CD4-positive, CD25-positive, alpha-beta regulatory T cell (primary cell): ENCODE measurements around the gene PRKCE. TPM values are rescaled to one million over a fixed set of nuclear protein-coding genes. Genes with fewer than 3 reads are reported as not detected.
A peak's percentile ranks its signal among the peaks of the same experiment; 100 is the strongest.

Experiments
- ATAC-seq, 2 donors: fragments of 150-1000 bp; cut with Tn5 transposase; one replicate each; pipeline ENCODE4 v1.10.0; 2021; ENCODE audit warnings: low read depth in 2 of 2, moderate number of reproducible peaks in 2 of 2, moderate library complexity in 1 of 2
- DNase-seq, 3 donors: peaks; one replicate each; pipeline versions ENCODE4 v3.0.0 to v3.0.0-alpha.2; 2012 to 2022; ENCODE audit warnings: mixed read lengths in 1 of 3
- H3K27ac ChIP-seq: one replicate; pipeline ENCODE4 v1.7.0; 2013; ENCODE audit warnings: mild to moderate bottlenecking, low read length; ENCODE audit not compliant: insufficient read depth, poor library complexity, severe bottlenecking
- H3K27me3 ChIP-seq: one replicate; pipeline ENCODE4 v1.7.0; 2013; ENCODE audit warnings: low read length; ENCODE audit not compliant: control insufficient read depth, insufficient read depth
- H3K36me3 ChIP-seq: one replicate; pipeline ENCODE4 v1.7.0; 2013; ENCODE audit warnings: mild to moderate bottlenecking, low read length, moderate library complexity; ENCODE audit not compliant: control insufficient read depth, insufficient read depth
- H3K4me1 ChIP-seq: 2 replicates; pipeline ENCODE4 v1.7.0; 2013; ENCODE audit warnings: mild to moderate bottlenecking, low read length; ENCODE audit not compliant: insufficient read depth, control insufficient read depth, poor library complexity, severe bottlenecking
- H3K4me3 ChIP-seq: one replicate; pipeline ENCODE4 v1.7.0; 2013; ENCODE audit warnings: low read depth, mild to moderate bottlenecking, low read length, moderate library complexity
- H3K9me3 ChIP-seq, 2 experiments: 1 replicate in 1 of 2; 2 replicates in 1 of 2; pipeline ENCODE4 v1.7.0; 2013; ENCODE audit warnings: low read length in 2 of 2, mild to moderate bottlenecking in 1 of 2, moderate library complexity in 1 of 2; ENCODE audit not compliant: control insufficient read depth in 2 of 2
- H3K27ac Mint-ChIP-seq, 3 donors: one replicate each; pipeline ENCODE4 v1.8.0; 2020 to 2022; ENCODE audit warnings: mild to moderate bottlenecking in 3 of 3, mixed read lengths in 3 of 3, moderate library complexity in 2 of 3
- H3K27me3 Mint-ChIP-seq: one replicate; pipeline ENCODE4 v1.8.0; 2022; ENCODE audit warnings: mild to moderate bottlenecking, mixed read lengths
- H3K36me3 Mint-ChIP-seq: one replicate; pipeline ENCODE4 v1.8.0; 2020; ENCODE audit warnings: mixed read lengths
- H3K4me1 Mint-ChIP-seq, 4 donors: one replicate each; pipeline ENCODE4 v1.8.0; 2020 to 2022; ENCODE audit warnings: mixed read lengths in 4 of 4, mild to moderate bottlenecking in 1 of 4
- H3K4me3 Mint-ChIP-seq, 4 donors: one replicate each; pipeline ENCODE4 v1.8.0; 2020 to 2022; ENCODE audit warnings: mild to moderate bottlenecking in 4 of 4, mixed read lengths in 4 of 4, moderate library complexity in 3 of 4
- H3K9me3 Mint-ChIP-seq, 7 donors: one replicate each; pipeline ENCODE4 v1.8.0; 2020 to 2022; ENCODE audit warnings: mixed read lengths in 7 of 7, mild to moderate bottlenecking in 3 of 7, moderate library complexity in 2 of 7
- polyA plus RNA-seq, 4 donors: library from polyadenylated mRNA; unstranded; fragments of 300-500 nt; fragmentation: Illumina TruSeq; gene quantifications; one replicate each; pipeline ENCODE4 v1.2.3, GENCODE V29; 2021
- total RNA-seq: library from RNA; stranded (reverse); gene quantifications from one replicate; pipeline ENCODE4 v1.2.3, GENCODE V29; 2022

Gene PRKCE
- total and polyA plus RNA-seq, 5 donors from 2014 or later, result 0.78 to 16.5 (median 1.3) TPM

- Mint-ChIP-seq H3K27ac (no peak overlapping the region), H3K36me3 (no peaks in the 10 kb centered on the region)
Measured at GRCh38 chr2:45636008-45636407, 15.5 kb upstream of the PRKCE start.

GRCh38 chr2:45637440-45637839 lies 14.0 kb upstream of the PRKCE start:
- H3K4me3 Mint-ChIP-seq, result no peak overlapping the region
- Histone ChIP-seq H3K27me3 (peaks cover 11% of the 10 kb centered on the region), H3K9me3 (no peaks in the 10 kb centered on the region), H3K4me1 (no peaks in the 10 kb centered on the region), H3K36me3 (no peaks in the 10 kb centered on the region), H3K4me3 (no peak overlapping the region), H3K27ac (no peak overlapping the region)
- H3K27ac Mint-ChIP-seq, result no peak overlapping the region
- peaks cover 61% of the 10 kb centered on the region for H3K27me3 Mint-ChIP-seq
- ATAC-seq (no peak), DNase-seq (no peak)
- peaks cover 0 to 3% (median 0%) of the 10 kb centered on the region in 4 donors for H3K4me1 Mint-ChIP-seq
- no peaks in the 10 kb centered on the region for H3K36me3 Mint-ChIP-seq
- peaks cover 0 to 4% (median 0%) of the 10 kb centered on the region in 7 donors for H3K9me3 Mint-ChIP-seq

More at GRCh38 chr2:45636008-45636407, 15.5 kb upstream of the PRKCE start:
- H3K27me3 ChIP-seq, result peaks cover 20% of the 10 kb centered on the region
- no peak overlapping the region for H3K27ac ChIP-seq
- no peak for DNase-seq
- Mint-ChIP-seq H3K4me3 (no peak overlapping the region), H3K9me3 (peaks cover 0 to 6% (median 0%) of the 10 kb centered on the region in 7 donors), H3K27me3 (peaks cover 68% of the 10 kb centered on the region), H3K4me1 (no peaks in the 10 kb centered on the region)
- H3K4me1 ChIP-seq, result no peaks in the 10 kb centered on the region
- no peaks in the 10 kb centered on the region for H3K36me3 ChIP-seq
- no peak overlapping the region for H3K4me3 ChIP-seq
- no peaks in the 10 kb centered on the region for H3K9me3 ChIP-seq
- no peak for ATAC-seq

GRCh38 chr2:45640576-45640975 lies 10.9 kb upstream of the PRKCE start:
- no peak for ATAC-seq
- Mint-ChIP-seq H3K4me3 (no peak overlapping the region), H3K9me3 (peaks cover 0 to 4% (median 0%) of the 10 kb centered on the region in 7 donors), H3K27me3 (peaks cover 38% of the 10 kb centered on the region), H3K27ac (no peak overlapping the region), H3K4me1 (peaks cover 0 to 8% (median 2%) of the 10 kb centered on the region in 4 donors), H3K36me3 (no peaks in the 10 kb centered on the region)
- no peak for DNase-seq
- Histone ChIP-seq H3K4me1 (peaks cover 8% of the 10 kb centered on the region), H3K36me3 (no peaks in the 10 kb centered on the region), H3K27me3 (peaks cover 14% of the 10 kb centered on the region), H3K27ac (no peak overlapping the region), H3K4me3 (no peak overlapping the region), H3K9me3 (no peaks in the 10 kb centered on the region)

- Histone ChIP-seq H3K27me3 (peaks cover 10% of the 10 kb centered on the region), H3K9me3 (no peaks in the 10 kb centered on the region), H3K27ac (no peak overlapping the region), H3K4me3 (no peak overlapping the region), H3K4me1 (peaks cover 8% of the 10 kb centered on the region), H3K36me3 (no peaks in the 10 kb centered on the region)
- Mint-ChIP-seq H3K27ac (no peak overlapping the region), H3K9me3 (no peaks in the 10 kb centered on the region), H3K4me1 (peaks cover 0 to 10% (median 2%) of the 10 kb centered on the region in 4 donors), H3K4me3 (peak overlapping the region in 2 of 4 donors; percentile 31 to 66), H3K27me3 (peaks cover 24% of the 10 kb centered on the region), H3K36me3 (no peaks in the 10 kb centered on the region)
- ATAC-seq (no peak), DNase-seq (no peak)
Measured at GRCh38 chr2:45643095-45643494, 8.4 kb upstream of the PRKCE start.

- Mint-ChIP-seq H3K4me1 (peaks cover 0 to 10% (median 4%) of the 10 kb centered on the region in 4 donors), H3K36me3 (no peaks in the 10 kb centered on the region), H3K9me3 (no peaks in the 10 kb centered on the region), H3K27ac (no peak overlapping the region), H3K4me3 (peak overlapping the region in 3 of 4 donors; percentile 23 to 66 (median 31)), H3K27me3 (peaks cover 23% of the 10 kb centered on the region)
- ATAC-seq, result peak; percentile 94
- peaks cover 8% of the 10 kb centered on the region for H3K4me1 ChIP-seq
- no peaks in the 10 kb centered on the region for H3K9me3 ChIP-seq
- peaks cover 10% of the 10 kb centered on the region for H3K27me3 ChIP-seq
- H3K36me3 ChIP-seq, result no peaks in the 10 kb centered on the region
- H3K27ac ChIP-seq, result no peak overlapping the region
- DNase-seq, result peak; percentile 55 to 71 (median 57)
- H3K4me3 ChIP-seq, result no peak overlapping the region
Measured at GRCh38 chr2:45643543-45644542, 7.6 kb upstream of the PRKCE start.

GRCh38 chr2:45646289-45646688 lies 5.2 kb upstream of the PRKCE start:
- ATAC-seq (no peak), DNase-seq (no peak)
- Histone ChIP-seq H3K4me1 (peaks cover 21% of the 10 kb centered on the region), H3K9me3 (no peaks in the 10 kb centered on the region), H3K36me3 (no peaks in the 10 kb centered on the region), H3K27me3 (peaks cover 10% of the 10 kb centered on the region), H3K27ac (no peak overlapping the region), H3K4me3 (no peak overlapping the region)
- Mint-ChIP-seq H3K4me3 (peak overlapping the region in 1 of 4 donors; percentile 64), H3K27me3 (peaks cover 25% of the 10 kb centered on the region), H3K36me3 (no peaks in the 10 kb centered on the region), H3K27ac (no peak overlapping the region), H3K9me3 (peaks cover 0 to 2% (median 0%) of the 10 kb centered on the region in 7 donors), H3K4me1 (peaks cover 0 to 19% (median 10%) of the 10 kb centered on the region in 4 donors)

GRCh38 chr2:45647356-45647755 lies 4.1 kb upstream of the PRKCE start:
- no peak overlapping the region for H3K27ac Mint-ChIP-seq
- peaks cover 28% of the 10 kb centered on the region for H3K27me3 Mint-ChIP-seq
- H3K4me1 ChIP-seq, result peaks cover 30% of the 10 kb centered on the region

More at GRCh38 chr2:45647356-45647755, 4.1 kb upstream of the PRKCE start:
- H3K27me3 ChIP-seq, result peaks cover 9% of the 10 kb centered on the region
- Mint-ChIP-seq H3K4me1 (peaks cover under 1 to 20% (median 15%) of the 10 kb centered on the region in 4 donors), H3K4me3 (peak overlapping the region in 1 of 4 donors; percentile 64), H3K9me3 (peaks cover 0 to 2% (median 0%) of the 10 kb centered on the region in 7 donors), H3K36me3 (no peaks in the 10 kb centered on the region)
- no peaks in the 10 kb centered on the region for H3K9me3 ChIP-seq
- ATAC-seq, result no peak
- H3K36me3 ChIP-seq, result no peaks in the 10 kb centered on the region
- DNase-seq, result no peak
- no peak overlapping the region for H3K27ac ChIP-seq
- no peak overlapping the region for H3K4me3 ChIP-seq
